ENCODE measurements around the gene BLM.

The BLM gene

GRCh38 chr15:90860450-90860849, 143.3 kb downstream of the BLM start:
- DNase-seq (ENCODE audit: insufficient read length, low spot score) (no peak), FAIRE-seq (no peak)
- TF ChIP-seq POLR2A (IDR thresholded peaks at IDR 0.05; ENCODE audit: low read depth, low read length) = no peak

GRCh38 chr15:90860942-90861675, 144.0 kb downstream of the BLM start:
- DNase-seq (ENCODE audit: insufficient read length, low spot score) (no peak), FAIRE-seq (no peak)
- no peak for TF ChIP-seq POLR2A (IDR thresholded peaks at IDR 0.05; ENCODE audit: low read depth, low read length)

DNA sequence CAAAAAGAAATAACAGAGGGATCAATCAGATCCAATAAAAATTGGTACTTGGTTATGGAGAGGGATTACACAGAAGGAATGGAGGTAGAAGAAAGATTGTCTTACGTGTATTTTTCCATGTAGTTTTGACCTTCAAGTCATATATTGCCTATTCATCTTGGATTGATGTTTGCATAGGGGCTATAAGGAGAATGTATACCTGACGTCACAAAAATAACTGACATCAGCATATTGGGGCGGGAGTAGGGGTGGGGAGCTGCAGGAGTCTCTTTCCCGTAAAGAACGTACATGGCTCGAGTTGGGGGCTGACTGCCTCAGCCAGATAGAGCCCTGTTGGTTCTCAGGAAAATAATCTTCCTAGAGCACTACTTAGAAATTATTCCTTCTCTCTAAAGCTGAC, 145.3 kb downstream of the BLM start:
- TF ChIP-seq POLR2A (IDR thresholded peaks at IDR 0.05; ENCODE audit: low read depth, low read length) = no peak
- DNase-seq (ENCODE audit: insufficient read length, low spot score) (no peak), FAIRE-seq (no peak)

- FAIRE-seq = no peak
- no peak for DNase-seq (ENCODE audit: insufficient read length, low spot score)
Measured at GRCh38 chr15:90862964-90863778, 146.0 kb downstream of the BLM start.

DNA sequence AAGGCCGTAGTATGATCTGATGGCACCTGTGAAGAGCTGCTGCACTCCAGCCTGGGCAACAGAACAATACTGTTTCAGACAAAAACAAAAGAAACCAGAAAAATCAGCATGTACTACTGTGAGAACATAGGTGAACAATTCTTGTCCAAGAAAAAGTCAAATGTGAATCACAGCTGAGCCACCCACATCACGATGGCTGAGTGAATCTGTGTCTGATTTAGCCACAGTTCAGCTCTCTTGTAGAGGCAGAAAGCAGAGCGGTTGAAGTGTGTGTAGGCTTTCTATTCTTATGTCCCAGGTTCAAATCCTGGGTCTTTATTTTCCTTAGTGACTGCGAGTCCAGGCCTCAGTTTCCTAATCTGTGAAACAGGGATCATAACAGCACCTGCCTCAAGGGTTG, 146.8 kb downstream of the BLM start:
- FAIRE-seq (no peak), DNase-seq (ENCODE audit: insufficient read length, low spot score) (no peak)
- no peak for TF ChIP-seq POLR2A (IDR thresholded peaks at IDR 0.05; ENCODE audit: low read depth, low read length)

More at GRCh38 chr15:90862964-90863778, 146.0 kb downstream of the BLM start:
- no peak for TF ChIP-seq POLR2A (IDR thresholded peaks at IDR 0.05; ENCODE audit: low read depth, low read length)

- FAIRE-seq = no peak
- no peak for TF ChIP-seq POLR2A (IDR thresholded peaks at IDR 0.05; ENCODE audit: low read depth, low read length)
- no peak for DNase-seq (ENCODE audit: insufficient read length, low spot score)
Measured at GRCh38 chr15:90864507-90864906, 147.4 kb downstream of the BLM start.

- TF ChIP-seq POLR2A (IDR thresholded peaks at IDR 0.05; ENCODE audit: low read depth, low read length) = no peak
- FAIRE-seq (no peak), DNase-seq (ENCODE audit: insufficient read length, low spot score) (no peak)
Measured at GRCh38 chr15:90865702-90866101, 148.6 kb downstream of the BLM start.
